GM21447 (cell line): Measurements from ENCODE around the gene CDC6.

Source experiments
- ATAC-seq: cut with Tn5 transposase; IDR thresholded peaks from one replicate; pipeline ENCODE4 v1.9.1; 2021; ENCODE audit not compliant: unreplicated experiment

CDC6 gene

DNA sequence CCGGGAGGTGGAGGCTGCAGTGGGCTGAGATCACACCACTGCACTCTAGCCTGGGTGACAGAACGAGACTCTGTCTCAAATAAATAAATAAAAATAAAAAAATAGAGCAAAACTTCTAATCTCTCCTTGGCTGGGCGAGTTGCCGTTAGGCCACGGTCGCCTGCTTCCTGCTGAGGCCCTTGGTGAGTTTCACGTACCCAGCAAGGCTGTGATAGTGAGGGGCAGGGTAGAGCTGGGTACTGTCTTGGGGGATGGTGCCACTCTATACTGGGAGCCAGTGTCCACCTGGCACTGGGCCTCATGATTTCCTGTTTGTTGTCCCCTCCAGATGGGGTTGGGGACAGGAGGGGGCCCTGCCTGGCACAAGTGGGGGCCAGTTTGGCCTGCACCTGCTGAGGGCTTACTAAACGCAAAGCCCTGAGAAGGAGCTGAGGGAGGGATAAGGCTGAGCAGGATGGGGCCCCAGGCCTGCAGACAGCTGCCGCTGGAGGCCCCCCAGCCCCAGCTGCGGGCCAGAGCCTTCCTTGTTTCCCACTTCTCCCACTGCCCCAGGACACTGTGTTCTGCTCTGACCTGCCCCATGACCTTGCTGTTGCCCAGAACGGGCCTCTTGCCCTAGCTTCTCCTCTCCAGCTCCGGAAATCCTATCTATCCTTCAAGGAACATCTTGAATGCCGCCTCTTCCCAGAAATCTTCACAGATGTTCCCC is 51.4 kb downstream of the CDC6 start:
- no peak for ATAC-seq

DNA sequence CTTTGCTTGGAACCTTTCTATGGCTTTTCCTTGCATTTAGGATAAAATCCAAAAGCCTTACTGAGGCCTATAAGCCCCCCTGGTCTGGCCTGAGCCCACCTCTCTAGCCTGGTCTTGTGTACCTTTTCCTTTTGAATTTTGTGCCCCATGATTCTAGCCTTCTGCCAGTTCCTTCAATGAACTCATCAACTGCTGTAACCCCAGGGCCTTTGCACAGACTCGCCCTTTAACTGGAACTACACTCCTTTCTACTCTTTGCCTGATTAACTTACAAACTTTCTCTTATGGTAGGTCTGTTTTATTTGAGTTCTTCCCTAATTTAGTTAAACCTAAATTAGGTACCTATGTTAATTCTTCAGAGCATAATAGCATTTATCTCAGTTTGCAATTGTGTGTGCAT is 52.6 kb downstream of the CDC6 start:
- no peak for ATAC-seq

GRCh38 chr17:40340880-40341807 is 53.5 kb downstream of the CDC6 start:
- peak; percentile 62 for ATAC-seq

DNA sequence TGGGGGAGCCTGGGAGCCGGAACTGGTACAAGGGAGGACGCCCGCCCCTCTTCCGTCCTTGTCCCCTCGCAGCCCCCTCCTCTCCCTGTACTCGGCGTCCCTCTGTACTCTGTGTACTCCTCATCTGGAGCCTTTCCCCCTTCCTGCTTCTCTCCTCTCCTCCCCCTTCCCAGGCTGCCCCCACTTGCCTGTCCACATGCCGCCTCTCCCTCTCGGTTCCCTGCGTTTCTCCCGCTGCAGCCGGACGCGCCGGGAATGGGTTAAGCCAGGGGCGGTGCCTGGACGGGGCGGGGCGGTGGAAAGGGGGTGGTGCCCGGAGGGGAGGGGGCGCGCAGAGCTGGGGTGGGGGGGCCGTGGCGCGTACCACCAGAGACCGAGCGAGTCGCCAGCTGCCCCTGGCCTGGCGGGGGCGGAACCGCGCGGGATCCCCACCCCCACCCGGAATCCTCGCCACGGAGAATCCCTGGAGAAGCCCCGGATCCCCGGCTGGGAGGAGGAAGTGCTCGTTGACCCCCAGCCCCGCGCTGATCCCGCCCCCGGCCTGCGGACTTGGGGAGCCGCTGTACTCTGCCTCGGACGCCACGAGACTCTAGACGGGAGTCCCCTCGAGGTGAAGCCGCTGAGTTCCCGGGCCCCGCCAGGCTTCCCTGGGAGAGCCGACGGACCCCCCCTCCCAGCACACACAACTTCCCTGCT is 54.3 kb downstream of the CDC6 start:
- no peak for ATAC-seq

GRCh38 chr17:40342504-40343218 is 55.0 kb downstream of the CDC6 start:
- no peak for ATAC-seq

GRCh38 chr17:40343219-40344119 is 55.8 kb downstream of the CDC6 start:
- ATAC-seq: no peak

DNA sequence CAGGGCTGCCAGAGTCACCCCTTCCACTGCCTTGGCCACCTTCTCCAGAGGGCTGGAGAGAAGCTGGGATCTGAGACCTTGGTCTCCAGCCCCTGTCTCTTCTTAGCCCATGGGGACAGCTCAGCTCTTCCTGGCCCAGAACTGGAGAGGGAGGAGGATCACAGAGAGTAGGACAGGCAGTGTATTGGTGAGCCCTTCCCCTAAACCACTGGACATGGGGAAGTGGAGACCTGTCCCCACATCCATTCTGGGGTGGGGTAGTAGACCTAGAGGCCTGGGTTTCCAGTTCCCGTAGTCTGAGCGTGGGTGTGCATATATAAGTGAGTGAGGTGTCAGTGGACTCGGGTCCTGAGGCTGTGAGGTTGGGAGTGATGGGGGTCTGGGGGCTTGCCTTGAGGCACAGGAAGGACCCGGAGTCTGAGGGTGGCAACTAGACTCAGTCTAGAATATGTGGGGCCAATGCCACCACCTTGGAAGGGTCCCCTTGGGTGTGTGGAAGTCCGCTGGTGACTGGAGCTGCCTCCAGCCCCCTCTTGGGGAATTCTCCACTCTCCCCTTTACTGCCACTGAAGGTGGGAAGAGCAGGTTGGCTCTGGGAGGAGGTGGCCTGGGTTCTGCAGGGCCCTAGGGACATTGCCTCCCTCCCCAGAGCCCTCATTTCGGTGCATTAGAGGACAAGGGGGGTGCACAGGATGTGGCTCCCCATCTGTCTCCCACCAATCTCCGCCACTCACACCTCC is 56.9 kb downstream of the CDC6 start:
- ATAC-seq: no peak

- ATAC-seq: no peak
Measured at GRCh38 chr17:40345161-40345993, 57.7 kb downstream of the CDC6 start.

GRCh38 chr17:40345994-40346764 is 58.5 kb downstream of the CDC6 start:
- no peak for ATAC-seq

GRCh38 chr17:40346765-40347158 is 59.1 kb downstream of the CDC6 start:
- ATAC-seq: no peak

GRCh38 chr17:40347319-40348135 is 59.8 kb downstream of the CDC6 start:
- ATAC-seq: no peak

GRCh38 chr17:40348136-40348504 is 60.4 kb downstream of the CDC6 start:
- ATAC-seq: no peak

DNA sequence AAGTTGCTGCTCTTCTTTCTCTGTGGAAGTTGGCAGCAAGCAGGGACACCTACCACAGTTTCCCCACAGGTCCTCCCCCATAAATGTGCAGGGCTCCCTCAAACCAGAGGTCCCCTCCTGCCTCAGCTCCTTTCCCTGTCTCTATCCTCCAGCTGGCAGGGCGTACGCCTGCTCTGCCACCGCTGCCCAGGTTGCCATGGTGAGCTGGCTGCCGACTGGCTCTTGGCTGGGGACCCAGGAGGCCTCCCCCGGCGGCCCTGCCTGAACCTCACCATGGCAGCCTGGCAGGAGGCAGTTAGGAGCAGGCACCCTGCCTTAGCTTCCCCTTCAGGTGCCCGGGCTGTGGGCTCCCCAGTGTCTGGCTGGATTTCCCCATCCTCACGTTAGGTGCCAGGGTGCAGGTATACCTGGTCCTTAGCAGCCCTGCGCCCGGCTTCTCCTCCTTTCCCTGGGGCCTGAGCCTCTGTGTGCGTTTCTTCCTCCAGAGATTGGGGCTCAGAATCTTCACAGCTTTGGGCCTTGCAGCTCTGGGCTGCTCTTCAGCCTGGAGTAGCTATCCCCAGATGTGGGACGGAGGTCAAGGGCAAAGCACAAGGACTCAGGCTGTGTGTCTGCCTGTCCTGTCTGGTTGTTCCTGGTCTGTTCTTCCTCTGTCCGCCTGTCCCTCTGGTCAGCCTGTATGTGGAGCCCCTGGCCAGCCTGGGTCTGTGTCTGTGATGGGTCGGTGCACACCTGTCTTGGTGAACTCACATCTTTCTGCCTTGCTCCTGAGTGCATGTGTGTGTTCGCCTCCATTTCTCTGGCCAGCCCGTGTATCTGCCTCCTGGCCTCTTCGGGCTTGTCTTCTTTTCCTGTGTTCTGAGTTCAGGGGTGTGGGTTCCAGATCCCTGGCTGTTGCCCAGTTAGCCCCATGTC is 61.1 kb downstream of the CDC6 start:
- ATAC-seq: no peak

GRCh38 chr17:40349477-40349894 is 61.8 kb downstream of the CDC6 start:
- no peak for ATAC-seq

- ATAC-seq: no peak
Measured at GRCh38 chr17:40349895-40350688, 62.4 kb downstream of the CDC6 start.
